ENCODE measurements around the gene RALGAPA2. TPM values are rescaled to one million over a fixed set of nuclear protein-coding genes. Genes with fewer than 3 reads are reported as not detected.
A peak's percentile ranks its signal among the peaks of the same experiment; 100 is the strongest.

Gene RALGAPA2
- total and polyA plus RNA-seq, 2 of the 13 experiments (the other 11 are each of a cell fraction or from before 2014, with no cell fraction given), result 13.8 to 17.7 TPM

- TF ChIP-seq HES4 (CRISPR knock-in tag; IDR thresholded peaks at IDR 0.05; ENCODE audit: borderline replicate concordance), result no peak
- TF ChIP-seq SPEN (CRISPR knock-in tag; IDR thresholded peaks at IDR 0.05; ENCODE audit: low read depth), result no peak
- TF ChIP-seq HHEX (CRISPR knock-in tag; IDR thresholded peaks at IDR 0.05), result peak; percentile 39; the same call in 1 of the 2 replicates
- TF ChIP-seq MAFG (CRISPR knock-in tag; IDR thresholded peaks at IDR 0.05), result no peak
- peak; percentile 71 for TF ChIP-seq ERF (CRISPR knock-in tag; IDR thresholded peaks at IDR 0.05)
- no peak for TF ChIP-seq IRX3 (CRISPR knock-in tag; IDR thresholded peaks at IDR 0.05; ENCODE audit: borderline replicate concordance, low read depth)
- no peak for TF ChIP-seq ZNF775 (CRISPR knock-in tag; IDR thresholded peaks at IDR 0.05; ENCODE audit: borderline replicate concordance)
These were observed 13.3 kb downstream of the RALGAPA2 start (continued) for GRCh38 chr20:20699144-20699543.

DNA sequence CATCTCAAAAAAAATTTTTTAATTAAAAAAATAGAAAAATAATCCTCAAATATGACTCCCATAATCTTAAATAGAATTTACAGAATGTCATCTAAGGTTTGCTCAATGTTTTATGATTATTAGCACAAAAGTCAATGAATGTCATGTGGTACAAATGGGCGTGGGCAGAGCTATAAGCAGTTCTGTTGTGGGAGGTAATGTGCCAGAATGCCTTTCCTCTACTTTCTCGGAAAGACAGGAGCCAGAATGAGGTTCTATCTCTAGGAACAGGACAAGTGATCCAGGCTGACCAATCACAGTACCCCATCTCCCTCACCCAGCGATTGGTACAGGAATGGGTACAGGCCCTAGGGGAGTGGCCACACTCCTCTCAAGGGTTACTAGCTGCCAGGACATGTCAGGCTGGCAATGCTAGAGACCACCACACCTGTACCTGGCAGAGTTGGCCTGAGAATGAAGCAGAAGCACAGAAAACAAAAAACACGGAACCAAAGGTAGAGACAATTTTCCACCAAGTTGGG is 15.1 kb downstream of the RALGAPA2 start:
- no peak overlapping the region for H3K4me2 ChIP-seq (ENCODE audit: low read depth, low read length)
- BruUV-seq (replicated peaks), result no TSS peak
- peak; percentile 28 for ATAC-seq
- in situ Hi-C loops (cut with HindIII; ENCODE audit: extremely low pct_ligation_motif_present, low pct_unique_long_range_greater_than_20kb) (no loop called here), intact Hi-C loops (cut with micrococcal nuclease; ENCODE audit: unreplicated experiment) (no loop called here)
- no peaks in the 10 kb centered on the region for H3K36me3 ChIP-seq (replicated peaks in 1 of 2; ENCODE audit: control insufficient read depth in 1 of 2, insufficient read depth in 2 of 2, low read length in 2 of 2)
- no peak for DNase-seq (ENCODE audit: low spot score)
- no peak for FAIRE-seq
- TF ChIP-seq ZNF567 (CRISPR knock-in tag; IDR thresholded peaks at IDR 0.05; ENCODE audit: borderline replicate concordance), result no peak
- TF ChIP-seq, protein P1, sequence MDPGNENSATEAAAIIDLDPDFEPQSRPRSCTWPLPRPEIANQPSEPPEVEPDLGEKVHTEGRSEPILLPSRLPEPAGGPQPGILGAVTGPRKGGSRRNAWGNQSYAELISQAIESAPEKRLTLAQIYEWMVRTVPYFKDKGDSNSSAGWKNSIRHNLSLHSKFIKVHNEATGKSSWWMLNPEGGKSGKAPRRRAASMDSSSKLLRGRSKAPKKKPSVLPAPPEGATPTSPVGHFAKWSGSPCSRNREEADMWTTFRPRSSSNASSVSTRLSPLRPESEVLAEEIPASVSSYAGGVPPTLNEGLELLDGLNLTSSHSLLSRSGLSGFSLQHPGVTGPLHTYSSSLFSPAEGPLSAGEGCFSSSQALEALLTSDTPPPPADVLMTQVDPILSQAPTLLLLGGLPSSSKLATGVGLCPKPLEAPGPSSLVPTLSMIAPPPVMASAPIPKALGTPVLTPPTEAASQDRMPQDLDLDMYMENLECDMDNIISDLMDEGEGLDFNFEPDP (CRISPR knock-in tag; conservative IDR thresholded peaks at IDR 0.05), result no peak
- no peak for TF ChIP-seq GATAD2A (CRISPR knock-in tag; IDR thresholded peaks at IDR 0.05)
- TF ChIP-seq KLF12 (CRISPR knock-in tag; IDR thresholded peaks at IDR 0.05; ENCODE audit: borderline replicate concordance), result 0 out of 2 replicates have a peak, but pooled peaks have one; percentile 24
- TF ChIP-seq FLYWCH1 (CRISPR knock-in tag; IDR thresholded peaks at IDR 0.05), result no peak
- no peak for TF ChIP-seq DMAP1 (CRISPR knock-in tag; IDR thresholded peaks at IDR 0.05)
- ChIA-PET POLR2A (no interaction called here), CTCF (ENCODE audit: low intra/inter-chr PET ratio, low total read pairs) (no interaction called here)
- H3K9me3 ChIP-seq (ENCODE audit: low read length), result no peaks in the 10 kb centered on the region
- no peak overlapping the region for H3K9ac ChIP-seq (ENCODE audit: insufficient read depth, low read depth, low read length)
- peaks cover 59% of the 10 kb centered on the region for H3K4me1 ChIP-seq (ENCODE audit: insufficient read depth, low read length)
- no peak overlapping the region for H3K4me3 ChIP-seq (replicated peaks in 1 of 3; ENCODE audit: insufficient read depth in 1 of 3, low read depth in 2 of 3, low read length in 3 of 3)
- no peaks in the 10 kb centered on the region for H3K27me3 ChIP-seq (ENCODE audit: control insufficient read depth in 1 of 2, insufficient read depth in 2 of 2, low read length in 2 of 2)
- peaks cover 53% of the 10 kb centered on the region for H3K79me2 ChIP-seq (ENCODE audit: insufficient read depth, low read length)
- H4K20me1 ChIP-seq (ENCODE audit: insufficient read depth, low read length), result peaks cover 9% of the 10 kb centered on the region; the same call in 1 of the 2 replicates
- H3K27ac ChIP-seq (ENCODE audit: extremely low read length, insufficient read depth, low read length), result no peak overlapping the region
- whole genome bisulfite sequencing (ENCODE audit: low lambda C conversion rate), result 98% methylated on average over 4 of the region's 4 CpGs
- H2AFZ ChIP-seq (ENCODE audit: low read length), result no peak overlapping the region

Measured in HepG2 (cell line).